ENCODE data around the gene KLK12. TPM values are rescaled to one million over a fixed set of nuclear protein-coding genes. Genes with fewer than 3 reads are reported as not detected.
"Not testable (repeated sequence)": the region's sequence is repeated elsewhere in the genome, so short reads cannot be mapped to it uniquely, and the experiment has no call there.

The KLK12 gene
- total RNA-seq, 1 donor from 2014 or later: not detected

- DNase-seq: no peak
Observed at GRCh38 chr19:51014242-51014641, 20.6 kb downstream of the KLK12 start.

- DNase-seq: no peak
Observed at GRCh38 chr19:51012661-51013190, 22.1 kb downstream of the KLK12 start.

DNA sequence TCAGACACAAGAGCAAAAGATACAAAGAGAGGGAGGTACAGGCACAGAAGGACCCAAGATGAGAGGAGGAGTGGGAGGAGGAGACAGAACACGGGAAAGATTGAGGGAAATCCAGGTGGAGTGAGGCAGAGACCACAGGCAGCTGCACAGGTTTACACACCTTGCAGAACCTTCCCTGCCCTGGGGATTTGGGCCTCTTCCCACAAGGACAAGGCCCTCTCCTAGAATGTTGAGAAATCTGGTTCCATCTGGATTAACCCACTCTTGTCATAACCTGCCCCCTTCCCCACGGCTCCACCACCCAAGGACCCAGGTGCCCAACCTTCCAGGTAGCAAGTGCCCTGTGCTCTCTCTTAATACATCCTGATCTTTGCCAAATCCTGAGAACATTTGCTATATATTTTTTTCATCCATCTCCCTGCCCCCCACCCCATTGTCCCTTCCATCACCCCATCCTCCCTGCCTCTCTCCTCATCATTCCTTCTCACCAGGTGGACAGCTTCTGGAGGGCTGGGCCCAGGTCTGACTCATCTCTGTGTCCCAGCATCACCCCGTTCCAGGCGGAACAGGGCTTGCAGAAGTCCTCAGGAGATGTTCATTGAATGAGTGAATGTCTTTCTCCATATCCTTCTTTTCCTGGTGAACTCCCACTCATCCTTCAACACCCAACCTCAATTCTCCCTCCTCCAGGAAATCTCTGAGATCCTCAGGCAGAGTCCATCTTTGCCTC is 24.6 kb downstream of the KLK12 start:
- DNase-seq: no peak

- DNase-seq: no peak
Observed at GRCh38 chr19:51009061-51009891, 25.5 kb downstream of the KLK12 start.

GRCh38 chr19:51007488-51007887 is 27.3 kb downstream of the KLK12 start:
- DNase-seq: no peak

- no peak for DNase-seq
Observed at GRCh38 chr19:51006406-51006805, 28.4 kb downstream of the KLK12 start.

DNA sequence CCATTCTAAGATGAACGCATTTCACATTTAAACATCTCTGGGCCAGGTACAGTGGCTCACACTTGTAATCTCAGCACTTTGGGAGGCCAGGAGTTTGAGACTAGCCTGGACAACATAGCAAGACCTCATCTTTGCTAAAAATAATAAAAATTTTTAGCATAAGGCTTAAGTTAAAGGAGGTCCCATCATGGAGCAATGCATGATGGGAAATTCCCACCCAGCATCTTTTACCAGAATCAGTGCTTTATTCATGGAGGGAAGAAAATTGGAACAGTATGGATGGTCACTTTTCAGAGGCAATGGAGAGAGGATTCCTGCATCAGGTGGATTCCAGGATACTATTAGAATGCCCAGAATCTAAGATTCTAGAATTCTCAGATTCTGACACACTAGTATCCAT is 29.6 kb downstream of the KLK12 start:
- no peak for DNase-seq

GRCh38 chr19:51003316-51003715 is 31.5 kb downstream of the KLK12 start:
- no peak for DNase-seq

DNA sequence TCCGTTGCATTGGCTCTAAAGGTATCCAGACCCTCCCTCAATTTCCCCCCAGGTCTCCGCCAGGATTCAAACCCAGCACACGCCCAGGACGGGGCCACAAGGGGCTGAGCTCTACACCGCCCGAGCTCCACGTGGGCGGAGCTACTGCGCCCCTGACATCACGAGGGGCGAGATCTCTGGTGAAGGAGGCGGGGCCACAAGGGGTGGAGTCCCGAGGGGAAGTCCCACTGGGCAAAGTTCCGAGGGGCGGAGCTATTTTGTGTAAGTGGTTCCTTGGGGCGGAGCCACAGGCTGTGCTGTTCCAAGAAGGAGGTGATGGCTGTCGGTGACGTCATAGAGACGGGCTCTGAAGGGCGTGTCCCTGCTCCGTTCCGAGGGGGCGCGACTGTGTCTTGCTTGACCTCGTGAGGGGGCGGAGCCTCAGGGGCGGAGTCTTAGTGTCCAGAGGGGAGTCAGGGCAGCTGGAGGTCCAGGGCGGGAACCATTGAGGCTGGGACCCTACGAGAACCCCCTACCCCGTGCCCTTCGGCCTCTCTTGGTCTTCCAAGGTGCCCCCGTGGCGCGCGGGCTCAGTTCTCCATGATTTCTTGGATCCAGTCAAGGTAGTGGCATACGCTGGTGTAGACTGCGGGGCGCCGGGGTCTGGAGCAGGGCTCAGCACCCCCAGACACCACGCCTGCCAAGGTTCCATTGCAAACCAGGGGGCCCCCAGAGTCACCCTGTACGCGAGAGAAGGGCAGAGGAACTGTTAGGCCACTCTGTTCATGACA is 32.1 kb downstream of the KLK12 start:
- peak; percentile 16 for DNase-seq

DNA sequence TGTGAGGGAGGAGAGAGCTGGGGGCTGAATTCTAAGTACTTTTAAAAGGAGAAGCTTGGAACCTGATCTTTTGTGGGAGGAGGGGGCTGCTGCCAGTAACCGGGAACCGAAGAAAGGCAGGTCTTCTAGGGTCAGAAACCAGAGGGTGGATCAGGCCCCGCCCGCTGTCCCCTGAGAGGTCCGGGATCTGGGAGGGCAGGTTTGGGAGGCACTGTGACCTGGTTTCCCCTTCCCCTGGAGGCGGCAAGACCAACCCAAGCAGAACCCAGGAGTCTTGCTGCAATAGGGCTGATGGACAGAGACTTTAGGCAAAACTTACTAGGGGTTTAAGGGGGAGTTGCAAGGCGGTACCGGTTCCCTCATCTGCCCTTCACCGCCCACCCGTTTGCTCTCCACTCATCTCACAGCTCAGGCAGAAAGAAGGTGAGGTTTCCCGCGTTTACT is 32.7 kb downstream of the KLK12 start:
- DNase-seq: no peak

DNA sequence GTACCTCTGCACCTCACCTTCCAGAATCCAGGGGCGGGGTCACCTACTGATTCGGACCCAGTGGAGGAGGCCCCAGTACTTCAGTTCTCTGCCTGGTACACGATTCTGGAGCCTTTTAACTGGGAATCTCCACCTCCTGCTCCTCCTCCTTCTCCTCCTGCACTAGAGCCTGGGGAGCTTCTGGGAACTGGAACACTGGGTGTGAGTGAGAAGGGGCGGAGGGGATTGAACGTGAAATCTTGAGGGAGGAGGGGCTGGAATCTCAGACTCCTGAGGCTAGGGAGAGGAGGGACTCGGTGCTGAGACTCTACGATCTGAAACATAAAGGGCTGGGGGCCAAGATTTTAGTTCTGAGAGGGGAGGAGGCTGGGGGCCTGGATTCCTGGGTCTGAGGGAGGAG is 33.3 kb downstream of the KLK12 start, which contains the start of gene KLK8:
TSS of gene KLK8 (minus strand) at position 90 of the 400 bp plus-strand sequence. CDS start 437 bp downstream, outside the sequence.
- no peak for DNase-seq

DNA sequence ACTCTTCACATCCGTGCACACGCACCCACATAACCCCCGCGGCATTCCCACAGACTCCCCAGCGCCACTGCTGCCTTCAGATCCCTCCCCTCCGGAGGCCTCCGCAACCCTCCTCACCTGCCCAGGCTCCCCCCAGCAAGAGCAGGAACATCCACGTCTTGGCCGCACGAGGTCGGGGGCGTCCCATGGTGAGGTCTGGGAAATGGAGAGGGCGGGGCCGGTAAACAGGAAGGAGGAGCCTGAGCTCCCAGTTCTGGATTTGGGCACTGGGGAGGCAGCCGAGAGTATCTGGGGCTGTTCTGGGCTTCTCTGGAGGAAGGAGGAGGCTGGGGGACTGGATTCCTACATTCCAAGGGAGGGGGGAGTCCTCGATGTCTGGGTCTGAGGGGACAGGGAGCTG is 33.8 kb downstream of the KLK12 start:
- no peak for DNase-seq

- no peak for DNase-seq
Observed at GRCh38 chr19:51000426-51000825, 34.4 kb downstream of the KLK12 start.

DNA sequence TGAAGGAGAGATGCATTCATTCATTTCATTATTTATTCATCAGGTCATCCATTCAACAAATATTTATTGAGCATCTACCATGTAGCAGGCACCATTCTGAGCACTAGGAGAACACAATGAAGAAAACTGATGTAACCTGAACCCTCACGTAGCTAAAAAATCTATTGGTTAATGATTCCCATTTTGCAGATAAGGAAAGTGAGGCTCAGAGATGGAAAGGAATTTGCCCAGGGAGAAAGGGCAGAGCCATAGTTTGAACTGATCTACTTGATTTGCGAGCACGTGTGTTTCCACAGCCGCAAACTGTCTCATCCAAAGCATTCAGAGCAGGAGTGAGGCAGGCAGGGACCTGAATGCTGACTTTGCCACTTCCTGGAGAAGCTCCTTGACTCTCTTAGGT is 36.1 kb downstream of the KLK12 start:
- no peak for DNase-seq

DNA sequence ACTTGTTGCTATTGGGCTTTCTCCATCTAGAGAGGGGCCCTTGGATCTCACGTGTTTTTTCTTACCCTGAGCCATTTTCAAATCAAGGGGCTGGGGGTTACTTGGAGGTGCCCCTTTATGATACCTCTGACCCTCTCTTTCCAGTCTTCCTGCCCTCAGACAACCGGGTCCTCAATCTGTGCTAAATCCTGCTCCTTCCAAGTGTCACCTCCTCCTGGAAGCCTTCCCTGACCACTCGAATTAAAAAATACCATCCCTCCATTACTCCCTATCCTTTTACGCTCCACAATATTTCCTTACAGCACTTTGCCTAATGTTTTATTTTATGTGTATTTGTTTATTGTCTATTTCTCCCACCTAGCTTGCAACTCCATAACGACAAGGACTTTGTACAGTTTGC is 36.7 kb downstream of the KLK12 start:
- DNase-seq: no peak

- peak; percentile 8 for DNase-seq
Observed at GRCh38 chr19:50994129-50994528, 40.7 kb downstream of the KLK12 start.

- no peak for DNase-seq
Observed at GRCh38 chr19:50992666-50993035, 42.2 kb downstream of the KLK12 start.

GRCh38 chr19:50984416-50984815 is 50.4 kb downstream of the KLK12 start:
- not testable (repeated sequence) for DNase-seq

DNA sequence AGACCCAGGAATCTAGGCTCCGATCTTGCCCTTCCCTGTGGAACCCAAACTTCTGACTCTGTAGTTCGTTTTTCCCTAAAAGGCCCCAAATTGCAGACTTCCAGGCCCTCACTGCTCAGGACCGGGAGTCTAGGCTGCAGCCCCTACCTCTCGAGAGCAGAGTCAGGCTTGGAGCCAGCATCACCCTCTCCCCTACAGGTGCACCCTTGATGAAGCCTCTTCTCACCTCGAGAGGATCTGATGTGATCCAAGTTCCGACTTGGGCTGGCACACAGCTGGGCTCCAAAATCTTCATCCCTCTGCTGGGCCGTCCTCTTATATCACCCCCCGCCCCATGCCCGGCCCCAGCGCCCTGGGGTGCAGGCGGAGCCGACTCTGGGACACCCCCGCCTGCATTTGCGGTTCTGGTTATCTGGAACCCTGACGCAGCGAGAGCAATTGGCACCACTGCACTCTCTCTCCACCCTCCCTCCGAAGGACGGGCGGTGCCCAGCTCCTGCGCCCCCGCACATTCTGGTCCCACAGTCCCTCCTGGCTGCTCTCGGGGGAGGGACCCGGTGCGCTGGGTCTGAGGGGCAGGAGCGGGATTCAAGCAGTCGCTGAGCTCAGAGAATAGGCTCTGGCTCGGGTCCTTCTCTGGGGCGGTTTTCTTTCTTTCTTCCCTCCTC is 51.0 kb downstream of the KLK12 start, which contains the start of gene KLK7:
TSS of gene KLK7 (minus strand) at position 293 of the 668 bp plus-strand sequence. CDS start 1,518 bp downstream, outside the sequence.
- no peak for DNase-seq

DNA sequence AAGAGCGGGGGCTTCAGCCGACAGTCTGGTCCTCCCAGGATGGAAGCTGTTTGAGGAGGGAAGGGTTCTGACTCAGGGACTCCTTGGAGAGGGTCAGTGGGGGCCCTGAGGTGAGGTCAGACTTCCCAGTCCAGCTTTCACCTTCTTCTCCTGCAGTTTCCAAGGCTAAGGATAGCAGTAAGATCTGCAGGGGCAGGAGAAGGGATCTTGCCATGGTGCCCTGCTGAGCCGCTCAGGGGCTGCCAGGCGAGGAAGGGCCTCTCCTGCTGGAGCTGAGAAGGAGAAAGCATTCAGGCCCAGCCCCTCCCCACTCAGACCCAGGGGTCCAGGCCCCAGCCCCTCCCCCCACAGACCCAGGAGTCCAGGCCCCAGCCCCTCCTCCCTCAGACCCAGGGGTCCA is 52.6 kb downstream of the KLK12 start:
- no peak for DNase-seq

GRCh38 chr19:50981587-50982146 is 53.1 kb downstream of the KLK12 start:
- no peak for DNase-seq

DNA sequence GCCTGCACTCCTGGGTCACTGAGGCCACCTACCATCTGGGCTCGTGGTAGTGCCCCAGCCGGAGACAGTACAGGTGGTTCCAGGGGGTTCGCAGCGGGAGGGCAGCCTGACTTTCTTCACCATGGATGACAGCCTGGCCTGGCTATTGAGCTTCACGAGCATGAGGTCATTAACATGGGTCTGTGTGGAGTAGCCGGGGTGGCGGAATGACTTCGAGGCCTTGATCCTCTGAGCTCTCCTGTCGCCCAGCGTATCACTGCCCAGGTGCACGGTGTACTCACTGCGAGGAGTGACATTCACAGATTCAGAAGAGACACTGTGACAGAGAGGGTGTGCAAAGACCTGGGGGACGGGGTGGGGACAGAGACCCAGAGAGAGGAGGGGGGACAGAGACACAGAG is 54.6 kb downstream of the KLK12 start:
- DNase-seq: no peak
